ENCODE results near the gene CAB39L.

DNA sequence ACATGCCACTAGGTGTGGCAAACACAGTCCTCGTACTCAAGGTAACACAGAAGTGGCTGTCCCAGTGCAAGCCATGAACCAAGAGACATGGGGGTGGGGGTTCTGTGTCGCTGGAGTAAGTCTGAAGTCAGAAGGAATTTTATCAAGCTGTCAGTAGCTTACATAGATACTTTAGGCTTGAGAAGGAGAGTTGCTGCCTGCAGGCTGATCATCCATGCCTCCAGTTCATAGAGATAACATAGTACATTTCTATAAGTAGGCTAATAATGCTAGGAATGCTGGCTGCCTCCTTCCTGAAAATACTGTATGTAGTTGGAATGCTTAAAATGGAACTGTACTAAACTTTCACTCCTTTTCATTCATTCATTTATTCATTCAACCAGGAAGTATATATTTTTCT lies 70.1 kb downstream of the CAB39L start:
- no peak for TF ChIP-seq POLR2A (IDR thresholded peaks at IDR 0.05; ENCODE audit: low read depth, low read length)
- TF ChIP-seq, protein P1, sequence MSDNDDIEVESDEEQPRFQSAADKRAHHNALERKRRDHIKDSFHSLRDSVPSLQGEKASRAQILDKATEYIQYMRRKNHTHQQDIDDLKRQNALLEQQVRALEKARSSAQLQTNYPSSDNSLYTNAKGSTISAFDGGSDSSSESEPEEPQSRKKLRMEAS (IDR thresholded peaks at IDR 0.05; ENCODE audit: insufficient read depth, insufficient read length), result no peak
- TF ChIP-seq, protein P2, sequence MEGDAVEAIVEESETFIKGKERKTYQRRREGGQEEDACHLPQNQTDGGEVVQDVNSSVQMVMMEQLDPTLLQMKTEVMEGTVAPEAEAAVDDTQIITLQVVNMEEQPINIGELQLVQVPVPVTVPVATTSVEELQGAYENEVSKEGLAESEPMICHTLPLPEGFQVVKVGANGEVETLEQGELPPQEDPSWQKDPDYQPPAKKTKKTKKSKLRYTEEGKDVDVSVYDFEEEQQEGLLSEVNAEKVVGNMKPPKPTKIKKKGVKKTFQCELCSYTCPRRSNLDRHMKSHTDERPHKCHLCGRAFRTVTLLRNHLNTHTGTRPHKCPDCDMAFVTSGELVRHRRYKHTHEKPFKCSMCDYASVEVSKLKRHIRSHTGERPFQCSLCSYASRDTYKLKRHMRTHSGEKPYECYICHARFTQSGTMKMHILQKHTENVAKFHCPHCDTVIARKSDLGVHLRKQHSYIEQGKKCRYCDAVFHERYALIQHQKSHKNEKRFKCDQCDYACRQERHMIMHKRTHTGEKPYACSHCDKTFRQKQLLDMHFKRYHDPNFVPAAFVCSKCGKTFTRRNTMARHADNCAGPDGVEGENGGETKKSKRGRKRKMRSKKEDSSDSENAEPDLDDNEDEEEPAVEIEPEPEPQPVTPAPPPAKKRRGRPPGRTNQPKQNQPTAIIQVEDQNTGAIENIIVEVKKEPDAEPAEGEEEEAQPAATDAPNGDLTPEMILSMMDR (IDR thresholded peaks at IDR 0.05; ENCODE audit: extremely low read depth in 1 of 2, insufficient read depth in 1 of 2, low read depth in 1 of 2, low read length in 2 of 2), result no peak

Data from endothelial cell of umbilical vein (primary cell).